Pulmonary artery endothelial cell (primary cell): ENCODE measurements around the gene PCNA. TPM values are rescaled to one million over a fixed set of nuclear protein-coding genes. Genes with fewer than 3 reads are reported as not detected.
"Not testable (repeated sequence)": the region's sequence is repeated elsewhere in the genome, so short reads cannot be mapped to it uniquely, and the experiment has no call there.

Experiments
- DNase-seq: peaks from one replicate; pipeline ENCODE4 v3.0.0-alpha.2; 2011; ENCODE audit warnings: low read depth, low spot score
- total RNA-seq: library from RNA; depleted of rRNA; stranded (reverse); fragments of >200 nt; gene quantifications from 2 replicates; pipeline ENCODE4 v1.2.3, GENCODE V29; 2014

PCNA gene
- total RNA-seq, 1 donor from 2014 or later: 174 TPM

DNA sequence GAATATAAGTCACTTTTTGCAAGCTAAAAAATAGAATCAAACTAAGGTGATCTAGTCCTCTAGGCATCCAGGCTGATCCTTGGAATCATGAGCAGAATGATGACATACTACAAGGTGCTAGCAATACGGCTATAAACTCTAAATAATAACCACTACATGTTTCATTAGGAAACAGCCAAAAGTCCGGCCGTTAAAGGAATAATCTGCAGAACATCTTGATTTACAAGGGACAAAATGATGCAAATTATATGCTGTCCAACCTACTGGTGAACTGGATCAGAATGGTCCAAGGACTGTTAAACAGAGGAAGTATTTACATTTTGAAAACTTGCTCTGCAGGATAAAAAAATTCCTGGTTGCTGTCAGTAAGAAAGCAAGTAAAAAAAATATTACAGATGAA lies 19.8 kb downstream of the PCNA start:
- not testable (repeated sequence) for DNase-seq

DNA sequence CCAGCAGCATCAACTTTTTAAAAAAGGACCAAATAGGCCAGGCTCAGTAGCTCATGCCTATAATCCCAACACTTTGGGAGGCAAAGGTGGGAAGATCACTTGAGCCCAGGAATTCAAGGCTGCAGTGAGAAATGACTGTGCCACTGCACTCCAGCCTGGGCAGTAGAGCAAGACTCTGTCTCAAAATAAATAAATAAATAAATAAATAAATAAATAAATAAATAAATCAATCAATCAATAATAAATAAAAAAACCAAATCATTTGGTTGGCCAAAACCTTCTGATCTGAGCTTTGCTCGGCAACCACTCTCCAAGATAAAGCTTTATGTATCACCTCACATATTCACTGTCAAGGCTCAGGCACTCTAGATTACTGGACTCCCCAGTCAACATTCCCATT lies 20.7 kb downstream of the PCNA start:
- not testable (repeated sequence) for DNase-seq

DNA sequence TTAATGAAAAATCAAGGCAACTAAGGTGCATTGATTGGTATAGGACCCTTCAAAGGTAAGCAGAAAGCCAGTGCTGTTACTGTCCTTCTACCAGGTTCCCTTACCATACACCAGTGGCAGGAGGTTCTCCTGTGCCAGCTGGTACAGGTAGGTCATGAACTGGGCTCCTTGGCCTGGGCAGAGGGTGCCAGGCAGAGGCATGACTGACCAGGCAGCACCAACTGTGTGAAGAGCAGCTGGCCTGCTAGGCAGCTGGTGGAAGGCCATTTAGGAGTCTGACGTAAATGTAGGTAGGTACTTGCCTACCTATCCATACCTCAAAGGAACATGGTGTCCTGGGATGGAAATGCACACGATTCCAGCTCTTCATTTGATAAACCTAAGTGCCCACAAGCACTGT lies 23.3 kb downstream of the PCNA start:
- no peak for DNase-seq

DNA sequence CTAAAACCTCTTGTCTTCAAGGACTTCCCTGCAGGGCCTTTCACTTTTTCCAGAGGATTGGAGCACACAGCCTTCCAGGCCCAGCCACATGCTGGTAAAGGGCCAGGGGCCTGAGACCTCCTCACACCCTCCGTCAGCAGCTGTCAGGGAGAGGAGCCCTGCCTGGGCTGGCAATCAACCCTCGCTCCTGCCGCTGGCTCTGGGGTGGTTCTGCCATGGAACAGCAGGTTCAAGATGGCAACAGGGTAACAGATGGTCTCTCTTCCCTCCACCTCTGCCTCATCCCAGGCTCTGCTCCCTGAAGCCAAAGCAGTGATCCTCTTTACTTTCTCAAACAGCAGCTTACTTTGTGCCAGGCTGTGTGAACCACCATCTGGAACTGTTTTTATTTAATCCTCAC lies 23.8 kb downstream of the PCNA start:
- no peak for DNase-seq

DNA sequence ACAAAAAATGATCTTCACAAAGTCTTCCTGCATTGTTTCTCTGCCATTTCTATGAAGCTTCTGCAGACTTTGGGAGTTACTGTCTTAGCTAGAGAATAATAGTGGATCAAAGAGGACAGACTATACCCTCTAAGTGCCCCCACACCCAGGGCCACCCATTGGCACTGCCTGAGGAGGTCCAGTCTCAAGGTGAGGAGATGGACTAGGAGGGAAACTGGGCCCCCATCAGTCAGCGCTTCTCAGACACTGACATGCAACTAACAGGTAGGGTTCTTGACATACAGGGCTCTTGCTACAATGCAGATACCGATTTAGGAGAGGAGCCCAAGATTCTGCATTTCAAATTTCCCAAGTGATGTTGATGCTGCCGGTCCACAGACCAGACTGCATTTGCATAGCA lies 24.3 kb downstream of the PCNA start:
- no peak for DNase-seq

DNA sequence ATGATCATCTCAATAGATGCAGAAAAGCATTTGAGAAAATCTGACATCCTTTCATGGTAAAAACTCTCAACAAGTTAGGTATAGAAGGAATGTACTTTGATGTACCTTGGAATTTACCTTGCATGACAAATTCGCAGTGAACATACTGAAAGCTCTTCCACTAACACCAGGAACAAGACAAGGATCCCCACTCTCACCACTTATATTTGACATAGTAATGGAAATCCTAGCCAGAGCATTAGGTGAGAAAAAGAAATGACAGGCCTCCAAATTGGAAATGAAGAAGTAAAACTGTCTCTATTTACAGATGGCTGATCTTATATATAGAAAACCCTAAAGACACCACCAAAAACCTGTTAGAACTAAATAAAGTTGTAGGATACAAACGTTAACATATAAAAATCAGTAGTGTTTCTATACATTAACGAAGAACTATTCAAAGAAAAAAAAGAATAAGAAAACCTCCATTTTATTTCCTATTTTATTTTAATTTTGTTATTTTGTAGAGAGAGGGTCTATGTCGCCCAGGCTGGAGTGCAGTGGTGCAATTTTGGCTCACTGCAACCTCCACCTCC lies 26.9 kb downstream of the PCNA start:
- DNase-seq: no peak

DNA sequence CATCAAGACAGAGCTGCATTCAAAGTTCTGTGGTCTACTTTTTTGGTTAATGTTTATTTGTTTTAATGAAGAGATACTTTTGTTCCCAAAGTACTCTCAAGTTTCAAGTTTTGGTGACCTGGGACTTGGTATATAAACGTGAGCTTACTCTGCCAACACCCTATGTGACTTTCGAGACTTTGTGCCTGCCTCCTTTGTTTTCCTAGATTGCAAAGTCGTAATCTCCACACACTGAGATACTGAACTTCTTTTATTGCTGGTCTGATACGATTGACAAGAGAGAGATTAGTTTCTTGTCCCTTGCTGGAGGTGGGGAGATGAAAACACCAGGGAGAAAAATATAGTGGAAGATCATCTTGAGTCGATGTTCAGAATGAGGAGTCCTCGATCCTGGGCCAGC lies 27.9 kb downstream of the PCNA start:
- DNase-seq: no peak

DNA sequence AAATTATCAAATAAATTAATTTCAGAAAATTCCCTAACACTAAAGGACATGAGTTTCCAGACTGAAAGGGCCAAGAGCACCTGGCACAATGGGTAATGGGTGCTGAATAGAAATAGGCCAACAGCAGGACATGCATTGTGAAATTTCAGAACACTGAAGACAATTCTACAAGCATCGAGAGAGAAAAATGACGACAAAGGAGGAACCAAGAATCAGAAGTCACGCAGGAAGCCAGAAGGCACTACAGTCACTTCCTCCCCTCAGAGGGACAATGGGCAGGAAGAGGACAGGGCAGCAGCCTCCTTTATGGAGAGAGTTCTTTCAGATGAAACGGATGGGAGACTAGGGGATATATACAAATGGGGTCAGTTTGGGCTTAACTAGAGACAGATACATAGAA lies 29.6 kb downstream of the PCNA start:
- peak; percentile 11 for DNase-seq

DNA sequence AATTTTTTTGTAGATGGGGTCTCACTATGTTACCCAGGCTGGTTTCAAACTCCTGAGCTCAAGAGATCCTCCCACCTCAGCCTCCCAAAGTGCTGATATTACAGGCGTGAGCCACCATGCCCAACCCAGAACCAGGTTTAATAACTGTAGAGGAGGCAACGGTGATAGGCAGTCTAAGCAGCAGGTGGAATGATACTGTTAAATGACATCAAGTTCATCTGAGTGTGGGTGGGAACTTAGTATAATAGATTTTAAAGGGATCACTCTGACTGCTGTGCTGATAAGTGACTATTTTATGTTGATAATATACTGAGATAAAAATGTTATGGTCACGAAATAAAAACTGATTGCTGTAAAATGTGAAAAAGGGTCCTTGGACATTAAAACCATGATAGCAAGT lies 31.1 kb downstream of the PCNA start:
- DNase-seq: no peak

DNA sequence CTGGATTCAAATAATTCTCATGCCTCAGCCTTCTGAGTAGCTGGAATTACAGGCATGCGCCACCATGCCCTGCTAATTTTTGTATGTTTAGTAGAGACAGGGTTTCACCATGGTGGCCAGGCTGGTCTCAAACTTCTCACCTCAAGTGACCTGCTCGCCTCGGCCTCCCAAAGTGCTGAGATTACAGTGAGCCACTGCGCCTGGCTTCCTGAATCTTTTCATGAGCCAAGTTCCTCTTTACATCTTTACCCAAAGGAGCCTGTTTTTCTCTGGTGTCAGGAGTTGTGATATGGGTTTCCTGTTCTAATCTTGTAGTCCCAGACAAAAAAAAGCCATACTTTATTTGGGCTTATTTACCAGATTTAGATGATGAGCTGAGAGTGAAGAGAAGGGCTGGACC lies 34.4 kb downstream of the PCNA start:
- DNase-seq: no peak

DNA sequence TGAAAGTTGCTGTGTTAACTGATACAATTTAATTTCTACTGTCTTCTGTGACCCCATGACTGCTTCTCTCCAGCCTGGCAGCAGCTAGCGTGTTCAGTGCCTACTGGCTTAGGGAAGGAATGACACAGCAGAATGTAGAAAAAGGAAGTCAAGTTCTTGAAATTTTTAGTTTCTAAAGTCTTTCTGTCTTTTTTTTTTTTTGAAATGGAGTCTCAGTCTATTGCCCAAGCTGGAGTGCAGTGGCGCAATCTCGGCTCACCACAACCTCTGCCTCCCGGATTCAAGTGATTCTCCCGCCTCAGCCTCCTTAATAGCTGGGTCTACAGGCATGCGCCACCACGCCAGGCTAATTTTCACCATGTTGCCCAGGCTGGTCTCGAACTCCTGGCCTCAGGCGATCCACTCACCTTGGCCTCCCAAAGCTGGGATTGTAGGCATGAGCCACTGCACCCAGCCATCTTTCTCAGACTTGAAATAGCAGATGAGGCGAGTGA lies 39.3 kb downstream of the PCNA start:
- DNase-seq: no peak

DNA sequence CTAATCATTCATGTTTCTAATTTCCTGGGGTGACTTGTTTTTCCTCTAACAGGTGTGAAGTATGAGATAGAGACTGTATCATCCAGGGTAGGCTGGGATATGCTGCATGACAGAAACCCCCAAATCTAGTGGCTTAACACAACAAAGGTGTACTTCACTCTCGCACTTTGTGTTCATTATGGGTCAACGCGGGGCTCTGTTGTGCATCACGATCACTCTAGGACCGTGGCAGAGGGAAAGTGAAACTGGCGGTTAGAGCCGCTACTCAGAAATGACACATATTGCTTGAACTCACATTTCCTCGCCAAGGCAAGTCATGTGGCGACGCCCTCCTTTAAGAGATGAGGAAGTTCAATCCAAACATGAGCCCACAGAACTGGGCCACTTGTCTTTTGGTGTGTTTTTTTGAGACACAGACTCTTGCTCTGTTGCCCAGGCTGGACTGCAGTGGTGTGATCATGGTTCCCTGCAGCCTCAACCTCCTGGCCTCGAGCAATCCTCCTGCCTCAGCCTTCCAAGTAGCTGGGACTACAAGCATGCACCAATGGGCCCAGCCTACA lies 41.3 kb downstream of the PCNA start:
- DNase-seq: peak; percentile 11

DNA sequence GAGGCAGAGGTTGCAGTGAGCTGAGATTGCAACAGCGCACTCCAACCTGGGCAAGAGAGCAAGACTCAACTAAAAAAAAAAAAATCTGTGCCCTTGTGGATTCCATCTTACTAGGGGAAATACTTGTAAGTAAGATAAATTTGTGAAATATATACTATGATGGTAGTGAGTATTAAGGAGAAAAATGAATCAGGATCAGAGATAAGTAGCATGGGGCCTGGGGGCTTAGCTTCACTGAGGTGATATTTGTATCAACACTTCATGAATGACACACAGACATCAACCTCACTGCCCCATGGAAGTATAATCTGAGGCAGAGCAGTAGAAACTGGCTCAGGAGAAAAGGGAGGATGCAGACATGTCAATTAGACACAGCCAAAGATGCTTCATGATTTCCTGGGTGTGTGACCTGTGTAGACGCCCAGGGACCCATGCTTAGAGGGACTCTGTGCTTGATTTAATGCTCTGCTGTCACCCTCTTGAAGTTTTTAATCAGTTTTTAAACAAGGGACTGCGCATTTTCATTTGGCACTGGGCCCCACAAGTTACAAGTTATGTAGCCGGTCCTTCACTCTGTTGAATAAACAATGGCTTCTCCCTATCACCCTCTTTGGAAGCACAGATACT lies 41.9 kb downstream of the PCNA start:
- no peak for DNase-seq

DNA sequence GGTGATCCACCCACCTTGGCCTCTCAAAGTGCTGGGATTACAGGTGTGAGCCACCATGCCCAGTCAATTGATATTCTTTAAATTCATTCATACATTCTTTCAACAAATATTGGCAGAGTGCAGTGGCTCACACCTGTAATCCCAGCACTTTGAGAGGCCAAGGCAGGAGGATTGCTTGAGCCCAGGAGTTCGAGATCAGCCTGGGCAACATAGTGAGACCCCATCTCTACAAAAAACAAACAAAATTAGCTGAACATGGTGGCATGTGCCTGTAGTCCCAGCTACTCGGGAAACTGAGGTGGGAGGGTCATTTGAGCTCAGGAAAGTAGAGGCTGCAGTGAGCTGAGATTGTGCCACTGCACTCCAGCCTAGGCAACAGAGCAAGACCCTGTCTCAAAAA lies 42.8 kb downstream of the PCNA start:
- not testable (repeated sequence) for DNase-seq

DNA sequence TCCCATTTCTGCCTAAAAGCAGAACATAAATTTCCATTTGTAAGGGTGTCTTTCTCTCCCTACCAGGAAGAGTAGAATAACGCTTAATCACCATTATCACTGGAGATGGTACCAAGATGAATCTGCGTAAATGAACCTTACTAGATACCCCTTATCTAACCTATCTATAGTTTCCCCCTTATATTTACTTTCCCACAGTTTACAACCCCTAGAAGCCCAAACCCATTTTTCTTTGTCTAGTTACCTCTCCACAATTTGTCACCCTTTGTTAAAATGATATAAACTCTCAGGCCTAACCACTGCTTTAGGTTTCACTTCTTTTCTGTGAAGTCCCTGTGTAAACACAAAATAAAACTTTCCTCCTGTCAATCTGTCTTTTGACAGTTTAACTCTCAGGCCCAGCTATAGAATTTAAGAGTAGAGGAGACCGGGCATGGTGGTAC lies 45.5 kb downstream of the PCNA start:
- DNase-seq: no peak

DNA sequence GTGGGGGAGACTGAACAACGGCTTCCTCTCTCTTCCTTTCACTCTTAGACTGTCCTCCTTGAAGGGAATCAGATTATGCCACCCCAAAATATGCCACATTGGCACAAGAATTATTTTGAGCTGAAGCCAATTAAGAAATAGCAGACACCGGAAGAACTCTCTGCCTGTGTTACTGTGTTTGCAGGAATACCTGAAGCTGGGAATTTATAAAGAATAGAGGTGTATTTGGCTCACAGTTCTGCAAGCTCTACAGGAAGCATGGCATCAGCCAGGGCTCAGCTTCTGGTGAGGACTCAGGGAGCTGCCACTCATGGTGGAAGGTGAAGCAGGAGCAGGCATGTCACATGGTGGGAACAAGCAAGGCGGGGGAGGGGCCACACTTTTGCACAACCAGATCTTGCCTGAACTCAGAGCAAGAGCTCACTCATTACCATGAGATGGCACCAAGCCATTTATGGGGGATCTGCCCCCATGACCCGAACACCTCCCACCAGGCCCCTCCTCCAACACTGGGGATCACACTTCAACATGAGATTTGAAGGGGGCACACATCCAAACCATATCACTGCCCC lies 46.0 kb downstream of the PCNA start:
- no peak for DNase-seq

DNA sequence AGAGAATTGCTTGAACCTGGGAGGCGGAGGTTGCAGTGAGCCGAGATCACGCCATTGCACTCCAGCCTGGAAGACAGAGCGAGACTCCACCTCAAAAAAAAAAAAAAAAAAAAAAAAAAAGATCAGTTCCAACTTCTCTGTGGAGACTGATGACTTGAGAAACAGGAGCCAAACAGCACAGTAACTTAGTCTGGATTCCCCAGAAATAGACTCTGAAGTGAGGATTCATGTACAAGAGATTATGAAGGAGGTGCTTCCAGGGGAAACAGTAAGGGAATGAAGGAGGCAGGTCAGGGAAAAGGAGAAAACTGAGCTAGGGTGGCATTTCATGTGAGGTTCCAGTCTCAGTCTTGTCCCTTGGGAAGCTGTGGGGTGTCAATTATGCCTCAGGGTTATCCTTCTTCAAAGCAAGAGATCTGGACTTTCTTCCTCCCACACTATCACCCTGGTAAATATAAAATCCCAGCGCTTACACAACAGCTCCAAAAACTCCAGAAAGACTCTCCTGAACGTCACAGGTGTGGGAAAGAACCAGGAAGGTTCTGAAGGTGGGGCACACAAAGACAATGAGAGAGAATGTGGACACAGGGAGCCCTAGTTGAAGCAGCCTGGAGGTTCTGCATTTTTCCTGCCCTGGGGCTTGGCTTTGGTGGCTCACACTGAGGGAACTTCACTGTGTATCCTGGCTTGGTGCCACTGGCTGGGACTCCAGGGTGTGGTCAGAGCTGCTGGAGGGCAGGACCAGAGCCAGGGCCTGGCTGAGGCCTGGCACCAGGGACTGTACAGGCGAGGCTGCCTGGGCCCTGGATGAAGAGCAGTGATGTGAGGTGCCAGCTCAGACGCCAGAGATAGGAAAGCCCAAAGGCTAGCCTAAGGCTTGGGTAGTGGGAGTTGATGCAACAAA lies 46.8 kb downstream of the PCNA start:
- no peak for DNase-seq

DNA sequence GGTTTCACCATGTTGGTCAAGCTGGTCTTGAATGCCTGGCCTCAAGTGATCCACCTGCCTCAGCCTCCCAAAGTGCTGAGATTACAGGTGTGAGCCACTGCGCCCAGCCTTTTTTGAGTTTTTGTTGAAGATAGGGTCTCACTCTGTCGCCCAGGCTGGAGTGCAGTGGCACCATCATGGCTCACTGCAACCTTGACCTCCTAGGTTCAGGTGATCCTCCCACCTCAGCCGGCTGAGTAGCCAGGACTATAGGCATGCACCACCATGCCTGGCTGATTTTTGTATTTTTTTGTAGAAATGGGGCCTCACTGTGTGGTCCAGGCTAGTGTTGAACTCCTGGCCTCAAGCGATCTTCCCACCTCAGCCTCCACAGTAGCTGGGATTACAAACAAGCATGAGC lies 47.8 kb downstream of the PCNA start:
- DNase-seq: not testable (repeated sequence)

DNA sequence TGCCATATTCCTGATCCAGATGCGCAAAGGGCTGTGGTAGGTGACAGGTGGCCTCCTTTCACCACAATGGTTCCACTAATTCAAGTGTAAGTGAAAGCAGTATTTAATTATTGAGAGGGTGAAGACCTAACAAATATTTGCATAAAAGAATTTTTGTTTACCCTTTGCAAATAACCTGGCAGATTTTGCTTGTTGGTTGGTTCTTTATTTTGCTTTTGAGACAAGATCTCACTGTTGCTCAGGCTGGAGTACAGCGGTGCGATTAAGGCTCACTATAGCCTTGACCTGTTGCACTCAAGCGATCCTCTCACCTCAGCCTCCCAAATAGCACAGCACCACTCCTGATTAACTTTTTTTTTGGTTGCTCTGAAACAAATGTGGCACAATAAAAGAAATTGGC lies 49.2 kb downstream of the PCNA start:
- DNase-seq: no peak

DNA sequence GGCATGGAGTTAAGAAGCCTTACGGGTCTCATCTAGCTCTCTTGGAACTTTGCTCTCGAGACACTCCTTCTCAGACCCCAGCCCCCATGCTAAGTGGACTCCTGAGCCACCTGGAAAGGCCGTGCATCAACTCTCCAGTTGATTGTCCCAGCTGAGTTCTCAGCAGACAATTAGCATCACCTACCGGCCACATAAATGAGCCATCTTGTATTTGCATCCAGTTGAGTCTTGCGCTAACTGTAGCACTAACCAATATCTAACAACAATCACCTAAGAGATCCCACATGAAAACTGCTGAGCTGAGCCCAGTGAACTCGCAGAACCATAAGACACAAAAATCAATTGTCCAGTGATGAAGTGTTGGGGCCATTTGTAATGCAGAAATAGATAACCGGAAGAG lies 49.7 kb downstream of the PCNA start:
- no peak for DNase-seq

DNA sequence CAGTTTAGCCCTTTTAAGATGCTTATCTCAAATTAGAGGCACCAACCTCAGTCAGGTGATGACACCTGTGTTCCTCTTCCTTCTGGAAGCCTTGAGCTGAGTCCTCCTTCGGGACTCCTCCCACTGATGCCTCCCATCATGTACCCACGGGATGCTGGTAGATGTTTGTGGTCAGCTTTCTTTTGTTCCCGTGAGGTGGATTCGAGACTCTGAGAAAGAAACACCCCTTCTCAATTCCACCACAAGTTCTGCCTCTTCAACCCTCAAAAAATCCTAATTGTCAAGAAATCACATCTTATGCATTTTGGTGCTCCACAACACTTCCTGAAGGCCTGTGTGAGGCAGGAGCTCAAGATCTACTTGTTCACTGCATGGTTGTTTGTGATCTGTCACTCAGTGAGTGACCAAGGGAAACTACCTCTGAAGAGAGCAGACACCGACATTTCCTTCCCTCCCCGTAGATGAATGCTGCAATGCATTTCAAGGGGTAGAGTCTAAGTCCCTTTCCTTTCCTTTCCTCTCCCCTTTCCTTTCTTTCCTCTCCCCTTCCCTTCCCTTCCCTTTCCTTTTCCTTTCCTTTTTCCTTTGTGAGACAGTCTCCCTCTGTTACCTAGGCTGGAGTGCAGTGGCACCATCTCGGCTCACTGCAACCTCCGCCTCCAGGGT lies 50.5 kb downstream of the PCNA start:
- DNase-seq: no peak
